BJ (cell line): Measurements from ENCODE around the gene SPNS1. TPM values are rescaled to one million over a fixed set of nuclear protein-coding genes. Genes with fewer than 3 reads are reported as not detected.

Source experiments
- CTCF ChIA-PET: fragments of 350-600 bp; formaldehyde crosslinking; extraction: SDS; loops from one replicate; lab custom pipeline; 2021; ENCODE audit warnings: antibody characterized with exemption, inconsistent platforms; lab: Yijun Ruan, JAX
- POLR2A ChIA-PET: fragments of 300-600 bp; sonication (Branson Sonifier 250); formaldehyde crosslinking; extraction: SDS; loops from one replicate; lab custom pipeline; 2021; ENCODE audit warnings: antibody characterized with exemption; lab: Charles Lee
- DNase-seq: peaks from one replicate; pipeline ENCODE4 v3.0.0-alpha.2; 2011; ENCODE audit warnings: low read depth
- H3K27me3 ChIP-seq: 2 replicates; pipeline ENCODE4 v1.6.0; 2011; ENCODE audit warnings: low read length; ENCODE audit not compliant: control insufficient read depth, insufficient read depth
- H3K36me3 ChIP-seq: 2 replicates; pipeline ENCODE4 v1.5.1; 2011; ENCODE audit warnings: low read length; ENCODE audit not compliant: control insufficient read depth, insufficient read depth
- H3K4me3 ChIP-seq: 2 replicates; pipeline ENCODE4 v1.5.1; 2011; ENCODE audit warnings: low read depth, mild to moderate bottlenecking, control low read depth, low read length
- CTCF ChIP-seq: IDR thresholded peaks from 2 replicates; pipeline ENCODE4 v1.5.1; 2011; ENCODE audit warnings: low read depth, mild to moderate bottlenecking, control low read depth, inconsistent platforms, low read length, moderate library complexity; ENCODE audit not compliant: insufficient read depth
- polyA plus RNA-seq: library from polyadenylated mRNA; depleted of rRNA; stranded (reverse); fragments of >200 nt; gene quantifications from 2 replicates; pipeline ENCODE4 v1.2.3, GENCODE V29; 2011

Gene SPNS1
- polyA plus RNA-seq, 1 experiment = 52.7 TPM

GRCh38 chr16:28981517-28981916 is 6.9 kb downstream of the SPNS1 start:
- DNase-seq = no peak

DNA sequence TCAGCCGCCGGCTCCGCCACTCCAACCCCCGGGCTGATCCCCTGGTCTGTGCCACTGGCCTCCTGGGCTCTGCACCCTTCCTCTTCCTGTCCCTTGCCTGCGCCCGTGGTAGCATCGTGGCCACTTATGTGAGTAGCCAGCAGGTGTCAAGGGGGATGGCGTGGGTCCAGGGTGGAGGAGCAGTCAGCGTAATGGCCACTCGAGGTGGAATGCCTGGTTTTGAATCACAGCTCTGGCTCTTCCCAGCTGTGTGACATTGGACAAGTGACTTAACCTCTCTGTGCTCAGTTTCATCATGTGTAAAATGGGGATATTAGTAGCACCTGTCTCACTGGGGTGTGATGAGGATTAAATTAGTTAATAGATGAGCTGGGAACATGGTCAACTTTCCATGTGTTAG is 7.8 kb downstream of the SPNS1 start:
- Histone ChIP-seq H3K4me3 (no peak overlapping the region), H3K36me3 (peaks cover 47% of the 10 kb centered on the region), H3K27me3 (no peaks in the 10 kb centered on the region)
- no peak for TF ChIP-seq CTCF
- DNase-seq = no peak
- POLR2A ChIA-PET = no interaction called here
- CTCF ChIA-PET = interaction anchor here (1.8 kb wide), 1 partner anchor 8 kb away, joined by 6 read pairs; the partner anchor contains the start of gene SPNS1

More at GRCh38 chr16:28981517-28981916, 6.9 kb downstream of the SPNS1 start:
- Histone ChIP-seq H3K27me3 (no peaks in the 10 kb centered on the region), H3K4me3 (no peak overlapping the region), H3K36me3 (peaks cover 43% of the 10 kb centered on the region)
- TF ChIP-seq CTCF = peak; percentile 64
- CTCF ChIA-PET = no interaction called here
- POLR2A ChIA-PET = no interaction called here

DNA sequence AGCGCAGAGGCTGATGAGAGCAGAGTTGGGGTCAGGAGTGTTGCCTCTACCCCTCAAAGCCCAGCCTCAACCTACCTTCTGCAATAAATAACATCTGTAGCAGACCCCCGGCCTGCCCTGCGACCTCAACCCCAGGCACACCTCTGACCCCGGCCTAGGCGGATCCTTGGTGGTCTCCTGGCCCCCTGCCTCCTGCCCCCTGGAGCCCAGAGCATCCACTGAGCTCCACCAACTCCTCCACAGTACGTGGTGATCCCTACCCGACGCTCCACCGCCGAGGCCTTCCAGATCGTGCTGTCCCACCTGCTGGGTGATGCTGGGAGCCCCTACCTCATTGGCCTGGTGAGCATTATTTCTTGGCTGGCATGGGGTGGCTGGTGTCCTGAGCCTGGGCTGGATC is 8.4 kb downstream of the SPNS1 start:
- TF ChIP-seq CTCF = no peak
- DNase-seq = no peak
- POLR2A ChIA-PET = no interaction called here
- H3K4me3 ChIP-seq = no peak overlapping the region
- CTCF ChIA-PET = interaction anchor here (1.8 kb wide), 1 partner anchor 9 kb away, joined by 6 read pairs; the partner anchor contains the start of gene SPNS1
- no peaks in the 10 kb centered on the region for H3K27me3 ChIP-seq
- H3K36me3 ChIP-seq = peaks cover 47% of the 10 kb centered on the region

DNA sequence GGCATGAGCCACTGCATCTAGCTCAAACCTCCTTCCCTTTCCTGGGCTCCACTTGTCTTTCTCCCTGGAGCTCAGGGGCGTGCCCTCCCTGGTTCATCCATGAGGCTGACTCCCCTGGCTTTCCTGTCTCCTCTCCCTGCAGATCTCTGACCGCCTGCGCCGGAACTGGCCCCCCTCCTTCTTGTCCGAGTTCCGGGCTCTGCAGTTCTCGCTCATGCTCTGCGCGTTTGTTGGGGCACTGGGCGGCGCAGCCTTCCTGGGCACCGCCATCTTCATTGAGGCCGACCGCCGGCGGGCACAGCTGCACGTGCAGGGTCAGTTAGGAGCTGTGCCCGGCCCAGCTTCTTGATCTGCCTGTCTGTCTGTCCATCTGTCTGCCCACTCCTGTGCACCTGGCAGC is 9.1 kb downstream of the SPNS1 start:
- CTCF ChIA-PET = interaction anchor here (1.8 kb wide), 1 partner anchor 10 kb away, joined by 6 read pairs; the partner anchor contains the start of gene SPNS1
- POLR2A ChIA-PET = no interaction called here
- DNase-seq = no peak
- H3K36me3 ChIP-seq = peaks cover 44% of the 10 kb centered on the region
- no peak overlapping the region for H3K4me3 ChIP-seq
- TF ChIP-seq CTCF = no peak
- H3K27me3 ChIP-seq = no peaks in the 10 kb centered on the region

- ChIA-PET CTCF (interaction anchor here (1.8 kb wide), 1 partner anchor 10 kb away, joined by 6 read pairs; the partner anchor contains the start of gene SPNS1), POLR2A (no interaction called here)
- TF ChIP-seq CTCF = no peak
- Histone ChIP-seq H3K4me3 (no peak overlapping the region), H3K27me3 (no peaks in the 10 kb centered on the region), H3K36me3 (peaks cover 44% of the 10 kb centered on the region)
- no peak for DNase-seq
Measured at GRCh38 chr16:28984091-28984490, 9.5 kb downstream of the SPNS1 start.
